ENCODE data around the gene COL2A1. TPM values are rescaled to one million over a fixed set of nuclear protein-coding genes. Genes with fewer than 3 reads are reported as not detected.
"Not testable (repeated sequence)": the region's sequence is repeated elsewhere in the genome, so short reads cannot be mapped to it uniquely, and the experiment has no call there.

COL2A1 gene
- total RNA-seq, 1 donor from 2014 or later = 7.0 TPM

- no peak for DNase-seq
Observed at GRCh38 chr12:47975036-47975620, 29.1 kb downstream of the COL2A1 start.

- no peak for DNase-seq
Observed at GRCh38 chr12:47973870-47974269, 30.4 kb downstream of the COL2A1 start.

- DNase-seq = no peak
Observed at GRCh38 chr12:47972895-47973294, 31.4 kb downstream of the COL2A1 start.

DNA sequence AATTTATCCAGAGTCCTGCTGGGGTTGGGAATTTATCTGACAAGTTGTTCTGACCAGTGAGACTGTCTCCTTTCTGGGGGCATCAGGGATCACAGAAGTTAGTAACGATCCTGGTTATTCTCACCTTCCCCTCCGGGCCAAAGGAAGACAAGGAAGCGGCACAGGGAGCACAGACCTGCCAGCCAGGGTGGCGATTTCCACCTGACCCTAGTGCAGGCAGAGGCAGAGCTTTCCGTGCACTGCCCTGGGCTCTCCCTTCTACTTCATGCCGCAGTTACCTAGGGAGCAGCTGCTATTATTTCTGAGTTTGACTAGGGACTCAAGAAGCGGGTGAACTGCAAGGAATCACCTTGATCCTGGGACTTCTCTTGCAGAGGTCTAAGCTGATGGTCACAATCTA, 33.4 kb downstream of the COL2A1 start:
- no peak for DNase-seq

DNA sequence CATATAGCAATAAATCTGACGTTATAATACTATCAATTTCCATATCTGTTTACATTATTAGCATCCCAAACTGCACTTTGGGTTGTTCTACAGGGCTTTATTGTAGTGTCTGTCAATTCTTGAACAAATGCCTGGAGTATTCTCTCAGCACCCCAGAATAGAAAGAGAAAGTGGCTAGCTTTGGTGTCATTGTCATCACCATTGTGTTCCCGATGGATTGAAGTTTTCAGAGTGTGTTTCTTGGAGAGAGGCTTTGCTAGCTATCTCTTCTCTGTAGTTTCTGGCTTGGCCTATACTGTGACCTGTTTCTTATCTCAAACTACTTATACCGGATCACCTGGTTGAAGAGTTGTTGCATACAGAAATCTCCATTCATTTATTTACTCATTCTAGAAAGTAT, 34.4 kb downstream of the COL2A1 start:
- no peak for DNase-seq

GRCh38 chr12:47967461-47968321, 36.6 kb downstream of the COL2A1 start:
- DNase-seq = peak; percentile 66

DNA sequence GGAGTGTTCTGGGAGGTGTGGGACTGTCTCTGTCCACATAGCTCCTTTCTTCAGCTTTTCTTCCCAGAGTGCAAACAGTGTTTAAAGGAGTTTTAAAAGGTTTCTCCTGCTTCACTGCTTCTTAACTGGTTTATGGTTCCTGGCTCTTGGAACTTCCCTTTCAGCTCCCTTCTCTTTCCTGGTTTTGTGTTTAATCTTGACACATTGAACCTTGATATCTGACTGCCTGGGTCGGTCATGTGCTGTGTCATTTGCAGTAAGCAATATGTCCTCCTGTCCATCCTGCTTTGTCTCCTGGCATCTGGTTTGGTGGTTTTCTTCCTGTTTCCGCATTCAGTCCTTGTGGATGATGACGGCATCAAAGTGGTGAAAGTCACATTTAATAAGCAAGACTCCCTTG, 38.7 kb downstream of the COL2A1 start:
- DNase-seq = no peak

- no peak for DNase-seq
Observed at GRCh38 chr12:47964106-47964728, 40.1 kb downstream of the COL2A1 start.

GRCh38 chr12:47963340-47964040, 40.8 kb downstream of the COL2A1 start, which contains the start of gene TMEM106C:
TSS of gene TMEM106C (plus strand) at chr12:47963596. CDS start at chr12:47964237, 641 bp downstream.
- peak; percentile 98 for DNase-seq

DNA sequence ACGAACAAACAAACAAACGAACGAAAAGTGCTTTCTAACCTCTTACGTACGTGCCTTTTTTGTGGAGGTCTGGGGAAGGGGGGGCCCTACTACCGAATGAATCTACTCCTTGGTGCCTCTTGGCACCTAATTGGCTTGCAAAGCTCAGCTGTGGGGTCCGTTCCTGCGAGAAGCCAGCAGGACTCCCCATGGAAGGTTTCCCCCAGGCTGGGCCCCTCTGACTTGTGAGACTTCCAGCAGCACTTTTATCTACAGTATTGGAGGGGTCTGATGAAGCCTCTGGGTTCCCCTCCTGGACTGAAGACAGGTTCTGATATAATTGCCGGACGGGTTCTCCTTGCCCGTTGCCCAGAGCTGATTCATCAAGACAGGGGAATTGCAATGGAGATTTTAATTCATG, 42.1 kb downstream of the COL2A1 start:
- DNase-seq = no peak

GRCh38 chr12:47957671-47958070, 46.6 kb downstream of the COL2A1 start:
- DNase-seq = not testable (repeated sequence)

DNA sequence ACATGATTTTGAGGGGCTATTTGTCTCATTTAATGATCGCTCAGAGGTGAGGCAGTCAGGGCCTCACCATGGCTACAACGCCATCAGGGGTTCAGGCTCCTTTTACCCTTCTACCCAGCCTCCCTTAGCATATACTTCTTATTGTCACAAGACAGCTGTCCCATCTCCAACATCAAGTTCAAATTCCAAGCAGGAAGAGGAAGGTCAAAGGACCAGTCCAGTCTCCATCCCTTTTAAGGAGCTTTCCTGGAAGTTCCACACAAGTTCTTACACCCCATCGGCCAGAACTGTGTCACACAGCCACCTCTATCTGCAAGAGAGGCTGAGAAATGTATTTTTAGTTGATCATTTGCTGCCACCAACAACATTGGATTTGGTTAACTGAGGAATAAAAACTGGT, 49.2 kb downstream of the COL2A1 start:
- DNase-seq = no peak

- DNase-seq = no peak
Observed at GRCh38 chr12:47954467-47955045, 49.7 kb downstream of the COL2A1 start.

- no peak for DNase-seq
Observed at GRCh38 chr12:47954058-47954457, 50.2 kb downstream of the COL2A1 start.

DNA sequence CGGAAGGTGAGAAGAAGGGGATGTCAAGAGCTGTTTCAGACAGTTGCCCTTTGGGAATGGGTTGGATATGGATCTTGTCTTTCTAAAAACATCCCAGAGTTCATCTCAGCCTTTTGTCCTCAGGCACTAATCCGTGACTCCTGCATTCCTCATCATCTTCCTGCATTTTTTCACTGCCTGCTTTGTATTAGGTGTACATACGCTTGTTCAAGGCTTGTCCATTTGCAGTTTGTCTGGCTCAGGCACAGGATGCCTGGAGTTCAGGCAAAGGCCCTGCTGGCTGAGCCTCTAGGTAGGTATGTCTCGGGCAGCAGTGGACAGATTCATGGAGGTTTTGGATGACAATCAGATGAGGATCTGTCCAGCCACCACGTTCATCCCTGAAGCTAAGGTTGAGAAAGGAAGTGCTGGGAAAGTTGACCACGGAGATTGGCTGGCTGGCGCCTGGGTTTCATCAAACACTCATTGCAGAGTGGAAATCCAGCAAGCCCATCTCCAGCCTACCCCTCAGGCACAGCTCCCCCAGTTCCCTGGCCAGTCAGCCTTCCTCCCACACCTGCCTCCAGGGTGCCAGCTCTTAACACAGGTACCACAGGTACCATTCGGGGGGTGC, 53.3 kb downstream of the COL2A1 start:
- DNase-seq = no peak

GRCh38 chr12:47949441-47950341, 54.6 kb downstream of the COL2A1 start:
- DNase-seq = peak; percentile 84

- peak; percentile 58 for DNase-seq
Observed at GRCh38 chr12:47947341-47947740, 56.9 kb downstream of the COL2A1 start.

DNA sequence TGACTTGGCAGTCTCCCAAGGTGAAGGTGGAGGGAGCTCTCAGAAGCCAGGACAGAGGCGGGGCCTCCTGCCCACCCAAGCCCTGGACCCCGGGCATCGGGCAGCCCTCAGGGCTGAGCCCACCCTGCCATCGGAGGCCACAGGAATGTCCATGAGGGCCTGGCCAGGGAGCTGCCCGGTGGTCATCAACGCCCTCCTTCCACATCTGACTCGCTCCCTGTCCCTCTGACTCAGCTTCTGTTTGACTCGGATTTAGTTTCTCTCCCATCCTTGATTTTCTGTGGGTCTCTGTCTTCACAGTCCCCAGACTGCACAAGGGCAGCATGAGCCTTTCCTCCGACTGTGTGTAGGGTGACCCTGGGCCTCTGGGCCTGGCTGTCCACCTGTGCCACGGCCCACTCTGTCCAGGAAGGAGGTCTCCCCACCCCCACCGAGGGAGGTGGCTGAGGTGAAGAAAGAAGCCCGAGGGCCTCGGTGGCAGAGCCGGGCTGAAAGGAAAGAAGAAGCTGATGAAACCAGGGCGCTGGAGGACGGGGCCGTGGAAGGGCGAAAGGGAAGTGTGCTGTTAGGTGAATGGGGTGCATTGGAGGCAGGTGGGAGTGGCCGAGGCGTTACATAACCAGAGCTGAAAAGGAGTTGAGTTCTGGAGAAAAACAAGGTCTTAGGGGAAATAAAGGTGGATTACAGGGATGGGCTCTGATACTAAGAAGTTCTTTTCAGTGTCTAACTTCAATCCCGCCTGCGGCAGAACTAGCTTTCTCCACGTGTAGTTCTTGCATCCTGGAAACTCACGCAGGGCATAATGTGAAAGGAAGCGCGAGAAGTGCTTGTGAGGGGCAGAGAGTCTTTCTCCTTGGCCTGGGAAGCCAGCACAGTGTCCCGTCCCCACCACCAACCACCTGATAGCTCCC, 57.6 kb downstream of the COL2A1 start:
- DNase-seq = no peak

DNA sequence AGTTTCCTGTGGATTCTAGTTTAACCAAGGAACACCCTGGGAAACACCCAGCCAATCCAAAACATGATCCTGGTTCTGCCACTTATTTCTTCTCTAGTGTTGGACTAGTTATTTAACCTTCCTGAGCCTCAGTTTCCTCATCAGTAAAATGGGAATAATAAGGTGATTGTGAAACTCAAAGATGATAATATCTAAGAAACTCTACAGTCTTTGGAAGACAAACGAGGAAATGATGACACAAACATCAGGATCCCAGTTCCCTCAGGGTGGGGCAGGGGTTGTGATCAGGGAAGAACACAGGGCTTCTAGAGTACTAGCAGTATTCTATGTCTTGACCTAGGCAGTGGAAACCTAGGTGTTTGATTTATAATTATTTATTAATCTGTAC, 58.9 kb downstream of the COL2A1 start:
- no peak for DNase-seq
